ENCODE measurements around the gene KRT222.
A peak's percentile ranks its signal among the peaks of the same experiment; 100 is the strongest.

KRT222 gene

GRCh38 chr17:40618754-40619625 lies 46.0 kb downstream of the KRT222 start:
- H3K4me2 ChIP-seq (ENCODE audit: low read length, poor library complexity, severe bottlenecking): no peak overlapping the region
- no peak overlapping the region for H2BK5ac ChIP-seq (ENCODE audit: low read depth, low read length, poor library complexity, severe bottlenecking)
- no peak overlapping the region for H3K4me3 ChIP-seq (ENCODE audit: insufficient read depth in 1 of 2, low read depth in 1 of 2, low read length in 2 of 2)
- H4K91ac ChIP-seq (ENCODE audit: low read length): no peak overlapping the region
- H3K14ac ChIP-seq (ENCODE audit: low read length in 2 of 2): no peak overlapping the region
- H3K36me3 ChIP-seq (ENCODE audit: control insufficient read depth in 1 of 2, insufficient read depth in 2 of 2, low read depth in 1 of 2, low read length in 2 of 2): no peaks in the 10 kb centered on the region
- H4K8ac ChIP-seq (ENCODE audit: low read length): no peak overlapping the region
- H3K23ac ChIP-seq (ENCODE audit: low read length in 2 of 2): no peak overlapping the region
- WGBS: 88% methylated on average over 16 of the region's 16 CpGs
- no peaks in the 10 kb centered on the region for H3K9me3 ChIP-seq (ENCODE audit: control insufficient read depth, low read length)
- peaks cover 0 to 23% of the 10 kb centered on the region in 2 experiments for H3K27me3 ChIP-seq (ENCODE audit: control insufficient read depth in 1 of 2, insufficient read depth in 1 of 2, low read length in 2 of 2)
- no peak overlapping the region for H3K27ac ChIP-seq (ENCODE audit: low read length, poor library complexity, severe bottlenecking)
- H3K18ac ChIP-seq (ENCODE audit: low read depth in 1 of 2, low read length in 2 of 2): no peak overlapping the region
- no peak overlapping the region for H3K9ac ChIP-seq (ENCODE audit: low read length)
- H2BK120ac ChIP-seq (ENCODE audit: low read depth, low read length): no peak overlapping the region
- no peak overlapping the region for H2AFZ ChIP-seq (ENCODE audit: low read depth, low read length)
- no peak overlapping the region for H3K4ac ChIP-seq (ENCODE audit: low read depth in 1 of 2, low read length in 2 of 2)
- peak overlapping the region; percentile 68 for H2AK5ac ChIP-seq (ENCODE audit: low read length, severe bottlenecking)
- H2BK12ac ChIP-seq (ENCODE audit: low read length in 2 of 2): no peak overlapping the region
- no peaks in the 10 kb centered on the region for H3K79me1 ChIP-seq (replicated peaks; ENCODE audit: low read length, poor library complexity, severe bottlenecking)
- H3K4me1 ChIP-seq (ENCODE audit: control insufficient read depth, insufficient read depth, low read depth, low read length): peaks cover 17% of the 10 kb centered on the region
- no peak overlapping the region for H2BK15ac ChIP-seq (ENCODE audit: low read depth, poor library complexity, severe bottlenecking)
- no peak for DNase-seq

GRCh38 chr17:40617678-40618240 lies 47.2 kb downstream of the KRT222 start:
- no peak overlapping the region for H3K27ac ChIP-seq (ENCODE audit: low read length, poor library complexity, severe bottlenecking)
- WGBS: 69% methylated on average over 11 of the region's 11 CpGs

GRCh38 chr17:40616592-40616991 lies 48.4 kb downstream of the KRT222 start:
- no peak overlapping the region for H2BK12ac ChIP-seq (ENCODE audit: low read length in 2 of 2)

More at GRCh38 chr17:40617678-40618240, 47.2 kb downstream of the KRT222 start:
- no peak overlapping the region for H2BK120ac ChIP-seq (ENCODE audit: low read depth, low read length)
- peaks cover 0 to 34% of the 10 kb centered on the region in 2 experiments for H3K27me3 ChIP-seq (ENCODE audit: control insufficient read depth in 1 of 2, insufficient read depth in 1 of 2, low read length in 2 of 2)
- H2BK5ac ChIP-seq (ENCODE audit: low read depth, low read length, poor library complexity, severe bottlenecking): no peak overlapping the region
- H3K4ac ChIP-seq (ENCODE audit: low read depth in 1 of 2, low read length in 2 of 2): no peak overlapping the region
- no peak overlapping the region for H3K9ac ChIP-seq (ENCODE audit: low read length)
- H2BK15ac ChIP-seq (ENCODE audit: low read depth, poor library complexity, severe bottlenecking): no peak overlapping the region
- H2BK12ac ChIP-seq (ENCODE audit: low read length in 2 of 2): no peak overlapping the region
- peak overlapping the region; percentile 50 for H4K8ac ChIP-seq (ENCODE audit: low read length)
- H3K14ac ChIP-seq (ENCODE audit: low read length in 2 of 2): no peak overlapping the region
- no peak overlapping the region for H3K4me3 ChIP-seq (ENCODE audit: insufficient read depth in 1 of 2, low read depth in 1 of 2, low read length in 2 of 2)
- no peaks in the 10 kb centered on the region for H3K9me3 ChIP-seq (ENCODE audit: control insufficient read depth, low read length)
- H3K36me3 ChIP-seq (ENCODE audit: control insufficient read depth in 1 of 2, insufficient read depth in 2 of 2, low read depth in 1 of 2, low read length in 2 of 2): no peaks in the 10 kb centered on the region
- no peaks in the 10 kb centered on the region for H3K79me1 ChIP-seq (replicated peaks; ENCODE audit: low read length, poor library complexity, severe bottlenecking)
- H3K18ac ChIP-seq (ENCODE audit: low read depth in 1 of 2, low read length in 2 of 2): no peak overlapping the region
- peak overlapping the region; percentile 5 for H2AK5ac ChIP-seq (ENCODE audit: low read length, severe bottlenecking)
- H3K4me2 ChIP-seq (ENCODE audit: low read length, poor library complexity, severe bottlenecking): no peak overlapping the region
- no peak overlapping the region for H2AFZ ChIP-seq (ENCODE audit: low read depth, low read length)
- peaks cover 18% of the 10 kb centered on the region for H3K4me1 ChIP-seq (ENCODE audit: control insufficient read depth, insufficient read depth, low read depth, low read length)
- H4K91ac ChIP-seq (ENCODE audit: low read length): peak overlapping the region; percentile 34
- peak overlapping the region in 1 of 2 experiments; percentile 5 for H3K23ac ChIP-seq (ENCODE audit: low read length in 2 of 2)
- DNase-seq: no peak

GRCh38 chr17:40615841-40616476 lies 49.0 kb downstream of the KRT222 start:
- H4K8ac ChIP-seq (ENCODE audit: low read length): no peak overlapping the region
- peaks cover 0 to 37% of the 10 kb centered on the region in 2 experiments for H3K27me3 ChIP-seq (ENCODE audit: control insufficient read depth in 1 of 2, insufficient read depth in 1 of 2, low read length in 2 of 2)
- H3K4me2 ChIP-seq (ENCODE audit: low read length, poor library complexity, severe bottlenecking): no peak overlapping the region
- peak overlapping the region; percentile 70 for H3K27ac ChIP-seq (ENCODE audit: low read length, poor library complexity, severe bottlenecking)
- peak overlapping the region; percentile 41 for H2AK5ac ChIP-seq (ENCODE audit: low read length, severe bottlenecking)
- H4K91ac ChIP-seq (ENCODE audit: low read length): no peak overlapping the region
- H2BK15ac ChIP-seq (ENCODE audit: low read depth, poor library complexity, severe bottlenecking): no peak overlapping the region
- H3K9me3 ChIP-seq (ENCODE audit: control insufficient read depth, low read length): no peaks in the 10 kb centered on the region
- no peaks in the 10 kb centered on the region for H3K36me3 ChIP-seq (ENCODE audit: control insufficient read depth in 1 of 2, insufficient read depth in 2 of 2, low read depth in 1 of 2, low read length in 2 of 2)
- H2AFZ ChIP-seq (ENCODE audit: low read depth, low read length): no peak overlapping the region
- H3K14ac ChIP-seq (ENCODE audit: low read length in 2 of 2): no peak overlapping the region
- no peak overlapping the region for H2BK12ac ChIP-seq (ENCODE audit: low read length in 2 of 2)
- H3K79me1 ChIP-seq (replicated peaks; ENCODE audit: low read length, poor library complexity, severe bottlenecking): no peaks in the 10 kb centered on the region
- no peak overlapping the region for H3K18ac ChIP-seq (ENCODE audit: low read depth in 1 of 2, low read length in 2 of 2)
- H3K4me1 ChIP-seq (ENCODE audit: control insufficient read depth, insufficient read depth, low read depth, low read length): peaks cover 25% of the 10 kb centered on the region
- H3K23ac ChIP-seq (ENCODE audit: low read length in 2 of 2): no peak overlapping the region
- 82% methylated on average over 10 of the region's 10 CpGs for WGBS
- H2BK120ac ChIP-seq (ENCODE audit: low read depth, low read length): no peak overlapping the region
- no peak overlapping the region for H3K4me3 ChIP-seq (ENCODE audit: insufficient read depth in 1 of 2, low read depth in 1 of 2, low read length in 2 of 2)
- H2BK5ac ChIP-seq (ENCODE audit: low read depth, low read length, poor library complexity, severe bottlenecking): no peak overlapping the region
- H3K9ac ChIP-seq (ENCODE audit: low read length): no peak overlapping the region
- DNase-seq: no peak
- no peak overlapping the region for H3K4ac ChIP-seq (ENCODE audit: low read depth in 1 of 2, low read length in 2 of 2)

More at GRCh38 chr17:40616592-40616991, 48.4 kb downstream of the KRT222 start:
- H3K27me3 ChIP-seq (ENCODE audit: control insufficient read depth in 1 of 2, insufficient read depth in 1 of 2, low read length in 2 of 2): peaks cover 0 to 37% of the 10 kb centered on the region in 2 experiments
- H2AFZ ChIP-seq (ENCODE audit: low read depth, low read length): no peak overlapping the region
- peaks cover 21% of the 10 kb centered on the region for H3K4me1 ChIP-seq (ENCODE audit: control insufficient read depth, insufficient read depth, low read depth, low read length)
- H3K79me1 ChIP-seq (replicated peaks; ENCODE audit: low read length, poor library complexity, severe bottlenecking): no peaks in the 10 kb centered on the region
- no peak overlapping the region for H3K27ac ChIP-seq (ENCODE audit: low read length, poor library complexity, severe bottlenecking)
- H3K36me3 ChIP-seq (ENCODE audit: control insufficient read depth in 1 of 2, insufficient read depth in 2 of 2, low read depth in 1 of 2, low read length in 2 of 2): no peaks in the 10 kb centered on the region
- H3K4me3 ChIP-seq (ENCODE audit: insufficient read depth in 1 of 2, low read depth in 1 of 2, low read length in 2 of 2): no peak overlapping the region
- H3K23ac ChIP-seq (ENCODE audit: low read length in 2 of 2): peak overlapping the region in 1 of 2 experiments; percentile 46
- no peak overlapping the region for H3K14ac ChIP-seq (ENCODE audit: low read length in 2 of 2)
- H2BK15ac ChIP-seq (ENCODE audit: low read depth, poor library complexity, severe bottlenecking): no peak overlapping the region
- no peak overlapping the region for H2BK120ac ChIP-seq (ENCODE audit: low read depth, low read length)
- peak overlapping the region; percentile 41 for H2AK5ac ChIP-seq (ENCODE audit: low read length, severe bottlenecking)
- H2BK5ac ChIP-seq (ENCODE audit: low read depth, low read length, poor library complexity, severe bottlenecking): no peak overlapping the region
- no peak overlapping the region for H3K4ac ChIP-seq (ENCODE audit: low read depth in 1 of 2, low read length in 2 of 2)
- no peak overlapping the region for H3K4me2 ChIP-seq (ENCODE audit: low read length, poor library complexity, severe bottlenecking)
- no peaks in the 10 kb centered on the region for H3K9me3 ChIP-seq (ENCODE audit: control insufficient read depth, low read length)
- H4K91ac ChIP-seq (ENCODE audit: low read length): no peak overlapping the region
- DNase-seq: no peak
- WGBS: 80% methylated on average over 3 of the region's 3 CpGs
- H3K9ac ChIP-seq (ENCODE audit: low read length): no peak overlapping the region
- no peak overlapping the region for H4K8ac ChIP-seq (ENCODE audit: low read length)
- no peak overlapping the region for H3K18ac ChIP-seq (ENCODE audit: low read depth in 1 of 2, low read length in 2 of 2)
